Epithelial cell of proximal tubule (primary cell): ENCODE data around the gene ACTG2. TPM values are rescaled to one million over a fixed set of nuclear protein-coding genes. Genes with fewer than 3 reads are reported as not detected.

Source experiments
- DNase-seq: peaks from one replicate; pipeline ENCODE4 v3.0.0-alpha.2; 2011; ENCODE audit warnings: low read depth
- H3K4me3 ChIP-seq: 2 replicates; pipeline ENCODE4 v1.5.1; 2011; ENCODE audit warnings: low read depth, mild to moderate bottlenecking, low read length
- CTCF ChIP-seq: conservative IDR thresholded peaks from 2 replicates; pipeline ENCODE4 v1.5.1; 2012; ENCODE audit warnings: low read depth, mild to moderate bottlenecking, low read length
- total RNA-seq: library from RNA; depleted of rRNA; stranded (reverse); fragments of >200 nt; gene quantifications from 2 replicates; pipeline ENCODE4 v1.2.3, GENCODE V29; 2015

The ACTG2 gene
- total RNA-seq, 1 donor from 2014 or later, result not detected

- no peak for DNase-seq
- no peak for TF ChIP-seq CTCF
- H3K4me3 ChIP-seq, result no peak overlapping the region
Observed at GRCh38 chr2:73946215-73946614, 53.4 kb downstream of the ACTG2 start.

- DNase-seq, result no peak
- no peak overlapping the region for H3K4me3 ChIP-seq
- TF ChIP-seq CTCF, result no peak
Observed at GRCh38 chr2:73946666-73947065, 53.9 kb downstream of the ACTG2 start.

GRCh38 chr2:73947412-73948018, 54.7 kb downstream of the ACTG2 start:
- DNase-seq, result no peak
- no peak overlapping the region for H3K4me3 ChIP-seq
- TF ChIP-seq CTCF, result no peak

DNA sequence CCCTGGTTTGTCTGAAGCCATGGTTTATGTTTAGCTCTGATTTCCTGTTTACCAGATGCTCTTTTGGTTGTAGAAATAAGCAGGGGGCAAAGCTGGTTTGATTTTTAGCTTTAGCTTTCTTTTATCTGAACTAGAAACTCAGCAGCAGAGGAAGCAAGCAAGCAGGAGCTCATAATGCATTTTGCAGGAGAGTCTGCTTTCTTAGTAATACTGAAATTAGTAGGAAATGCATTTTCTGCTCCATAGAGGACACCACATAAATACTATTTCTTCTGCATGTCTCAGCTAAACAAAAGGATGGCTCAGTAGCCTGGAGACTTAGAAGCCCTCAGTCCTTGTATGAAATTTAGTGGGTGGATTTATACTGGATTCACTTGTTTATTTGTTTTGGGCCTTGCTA, 57.0 kb downstream of the ACTG2 start:
- TF ChIP-seq CTCF, result no peak
- H3K4me3 ChIP-seq, result no peak overlapping the region
- no peak for DNase-seq

DNA sequence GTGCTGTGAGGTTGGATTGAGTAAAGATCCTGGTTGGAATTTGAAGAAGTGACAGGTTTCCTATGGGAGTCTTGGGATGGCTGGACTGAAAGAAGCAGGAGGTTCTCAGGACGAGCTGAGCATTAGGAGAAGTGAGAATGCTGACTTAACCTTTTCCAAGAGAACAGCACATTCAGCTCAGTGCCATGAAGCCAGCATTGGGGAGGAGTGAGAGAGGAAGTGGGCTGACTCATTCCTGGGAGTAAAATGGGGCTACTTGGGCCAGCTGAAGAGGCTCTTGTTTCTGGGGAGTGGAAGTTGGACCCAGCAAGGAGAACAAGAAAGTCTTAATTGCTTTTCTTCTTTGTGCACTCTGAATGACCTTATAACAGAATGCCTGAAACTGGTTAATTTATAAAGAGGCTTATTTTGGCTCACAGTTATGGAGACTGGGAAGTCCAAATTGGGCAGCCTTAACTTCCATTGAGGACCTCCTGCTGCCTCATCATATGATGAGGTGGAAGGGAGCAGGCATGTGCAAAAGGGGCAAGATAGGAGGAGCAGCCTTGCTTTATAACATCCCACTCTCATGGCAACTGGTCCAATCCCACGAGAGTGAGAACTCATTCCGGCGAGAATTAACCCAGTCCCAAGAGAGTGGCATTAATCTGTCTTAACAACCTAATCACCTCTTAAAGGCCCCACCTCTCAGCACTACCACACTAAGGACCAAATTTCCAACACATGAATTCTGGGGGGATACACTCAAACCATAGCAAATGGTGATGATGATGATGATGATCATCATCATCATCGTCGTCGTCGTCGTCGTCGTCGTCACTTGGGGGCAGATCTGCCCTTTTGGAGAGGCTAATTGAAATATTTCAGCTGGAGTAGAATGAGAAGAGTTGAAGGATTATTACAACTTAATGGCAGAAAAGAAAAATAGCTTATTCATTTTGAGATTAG, 60.0 kb downstream of the ACTG2 start:
- TF ChIP-seq CTCF, result no peak
- no peak overlapping the region for H3K4me3 ChIP-seq
- DNase-seq, result no peak

DNA sequence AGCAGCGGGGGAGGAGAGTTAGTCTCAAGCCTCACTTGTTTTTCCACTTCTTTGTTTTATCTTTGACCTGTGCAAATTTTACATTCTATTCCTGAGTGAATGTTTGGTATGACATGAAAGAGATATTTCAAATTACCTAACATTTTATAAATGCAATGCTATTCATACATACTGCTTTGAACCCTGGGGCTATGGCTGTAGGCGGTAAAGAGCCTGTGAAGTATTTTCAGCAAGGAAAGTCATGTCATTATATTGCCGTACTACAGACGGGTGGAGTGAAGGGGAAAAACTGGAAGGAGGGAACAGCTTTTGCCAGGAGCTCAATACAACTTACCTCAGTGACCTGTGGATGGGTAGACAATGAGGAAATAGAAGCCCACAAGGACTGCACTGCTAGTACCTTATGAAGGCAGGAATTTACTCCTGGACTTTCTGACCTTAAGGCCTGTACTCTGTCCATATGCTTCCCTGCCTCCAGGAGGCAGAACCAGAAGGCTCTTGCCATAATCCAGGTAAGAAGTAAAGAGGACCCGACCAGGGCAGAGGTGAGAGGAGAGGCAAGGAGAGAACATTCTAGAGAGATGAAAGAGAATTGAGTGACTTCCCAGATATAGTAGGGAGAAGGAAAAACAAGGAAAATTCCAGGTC, 63.5 kb downstream of the ACTG2 start:
- peak; percentile 25 for TF ChIP-seq CTCF
- DNase-seq, result no peak
- H3K4me3 ChIP-seq, result no peak overlapping the region
